Measurements from ENCODE around the gene DNAJC25. TPM values are rescaled to one million over a fixed set of nuclear protein-coding genes. Genes with fewer than 3 reads are reported as not detected.

Gene DNAJC25
- total and polyA plus RNA-seq, 2 donors (not counting 1 experiment from before 2014, with no cell fraction given): 7.3 to 10.6 TPM

DNA sequence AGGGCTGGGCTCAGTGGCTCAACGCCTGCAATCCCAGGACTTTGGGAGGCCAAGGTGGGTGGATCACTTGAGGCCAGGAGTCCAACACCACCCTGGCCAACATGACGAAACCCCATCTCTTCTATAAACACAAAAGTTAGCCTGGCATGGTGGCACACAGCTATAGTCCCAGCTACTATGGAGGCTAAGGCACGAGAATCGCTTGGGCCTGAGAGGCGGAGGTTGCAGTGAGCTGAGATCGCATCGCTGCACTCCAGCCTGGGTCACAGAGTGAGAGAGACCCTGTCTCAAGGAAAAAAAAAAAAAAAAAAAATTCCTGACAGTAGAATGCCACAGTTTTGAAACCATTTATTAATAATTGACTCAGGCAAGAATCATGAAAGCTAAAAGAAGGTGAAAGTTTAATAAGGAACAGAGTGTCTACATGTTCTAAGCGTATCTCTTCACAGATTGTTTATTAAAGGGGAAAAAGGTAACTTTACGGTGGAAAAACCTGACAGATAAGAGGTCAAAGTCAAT, 26.0 kb upstream of the DNAJC25 start:
- no peaks in the 10 kb centered on the region for H3K36me3 ChIP-seq (ENCODE audit: control insufficient read depth, insufficient read depth, low read length)
- no peaks in the 10 kb centered on the region for H4K20me1 ChIP-seq (ENCODE audit: control insufficient read depth, extremely low read depth, insufficient read depth, low read length)
- TF ChIP-seq EZH2 (IDR thresholded peaks at IDR 0.05; ENCODE audit: low read length, missing control alignments): no peak
- no peak overlapping the region for H3K9ac ChIP-seq (ENCODE audit: insufficient read depth, low read length)
- no peak overlapping the region for H2AFZ ChIP-seq (ENCODE audit: low read length)
- no peak for DNase-seq (ENCODE audit: low read depth in 2 of 2)
- H3K27ac ChIP-seq (ENCODE audit: insufficient read depth, low read length): no peak overlapping the region
- no peak overlapping the region for H3K4me2 ChIP-seq (ENCODE audit: extremely low read depth, insufficient read depth, low read length)
- H3K79me2 ChIP-seq (ENCODE audit: control insufficient read depth, insufficient read depth, low read length): no peaks in the 10 kb centered on the region
- no peaks in the 10 kb centered on the region for H3K9me3 ChIP-seq (ENCODE audit: control insufficient read depth, insufficient read depth, low read depth, low read length)
- H3K4me1 ChIP-seq (ENCODE audit: control insufficient read depth, extremely low read depth, insufficient read depth, low read length): no peaks in the 10 kb centered on the region
- H3K4me3 ChIP-seq (replicated peaks in 1 of 4; ENCODE audit: control extremely low read depth in 1 of 4, insufficient read depth in 1 of 4, low read depth in 3 of 4, low read length in 4 of 4): no peak overlapping the region
- H3K27me3 ChIP-seq (ENCODE audit: control insufficient read depth, insufficient read depth, low read length): peaks cover 6% of the 10 kb centered on the region

DNA sequence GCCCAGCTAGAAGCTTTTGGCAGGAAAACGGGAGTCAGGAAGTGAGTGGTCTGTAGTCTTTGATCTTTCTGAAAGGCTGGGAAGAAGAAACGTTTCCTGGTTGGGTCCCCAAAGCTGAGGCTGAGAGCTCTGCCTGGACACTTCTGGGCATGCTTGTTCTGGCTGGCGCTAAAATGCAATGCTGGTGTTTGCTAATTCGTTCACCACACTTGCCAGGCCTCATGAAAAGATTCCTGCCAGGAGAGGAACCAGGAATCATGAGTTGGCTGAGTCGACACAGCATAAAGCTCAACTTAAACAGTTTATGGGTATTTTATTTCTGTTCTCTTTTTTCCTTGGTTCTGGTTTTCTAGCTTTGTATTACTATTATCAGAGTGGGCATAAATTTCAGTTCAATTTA, 21.0 kb upstream of the DNAJC25 start:
- H3K27me3 ChIP-seq (ENCODE audit: control insufficient read depth, insufficient read depth, low read length): peaks cover 14% of the 10 kb centered on the region
- TF ChIP-seq, protein P1, sequence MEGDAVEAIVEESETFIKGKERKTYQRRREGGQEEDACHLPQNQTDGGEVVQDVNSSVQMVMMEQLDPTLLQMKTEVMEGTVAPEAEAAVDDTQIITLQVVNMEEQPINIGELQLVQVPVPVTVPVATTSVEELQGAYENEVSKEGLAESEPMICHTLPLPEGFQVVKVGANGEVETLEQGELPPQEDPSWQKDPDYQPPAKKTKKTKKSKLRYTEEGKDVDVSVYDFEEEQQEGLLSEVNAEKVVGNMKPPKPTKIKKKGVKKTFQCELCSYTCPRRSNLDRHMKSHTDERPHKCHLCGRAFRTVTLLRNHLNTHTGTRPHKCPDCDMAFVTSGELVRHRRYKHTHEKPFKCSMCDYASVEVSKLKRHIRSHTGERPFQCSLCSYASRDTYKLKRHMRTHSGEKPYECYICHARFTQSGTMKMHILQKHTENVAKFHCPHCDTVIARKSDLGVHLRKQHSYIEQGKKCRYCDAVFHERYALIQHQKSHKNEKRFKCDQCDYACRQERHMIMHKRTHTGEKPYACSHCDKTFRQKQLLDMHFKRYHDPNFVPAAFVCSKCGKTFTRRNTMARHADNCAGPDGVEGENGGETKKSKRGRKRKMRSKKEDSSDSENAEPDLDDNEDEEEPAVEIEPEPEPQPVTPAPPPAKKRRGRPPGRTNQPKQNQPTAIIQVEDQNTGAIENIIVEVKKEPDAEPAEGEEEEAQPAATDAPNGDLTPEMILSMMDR (conservative IDR thresholded peaks at IDR 0.05 in 1 of 2, IDR thresholded peaks at IDR 0.05 in 1 of 2; ENCODE audit: low read depth in 1 of 2, low read length in 2 of 2): no peak
- TF ChIP-seq EZH2 (IDR thresholded peaks at IDR 0.05; ENCODE audit: low read length, missing control alignments): no peak
- H3K79me2 ChIP-seq (ENCODE audit: control insufficient read depth, insufficient read depth, low read length): no peaks in the 10 kb centered on the region
- H2AFZ ChIP-seq (ENCODE audit: low read length): no peak overlapping the region
- H3K4me3 ChIP-seq (replicated peaks in 1 of 4; ENCODE audit: control extremely low read depth in 1 of 4, insufficient read depth in 1 of 4, low read depth in 3 of 4, low read length in 4 of 4): no peak overlapping the region
- no peak overlapping the region for H3K27ac ChIP-seq (ENCODE audit: insufficient read depth, low read length)
- H3K36me3 ChIP-seq (ENCODE audit: control insufficient read depth, insufficient read depth, low read length): no peaks in the 10 kb centered on the region
- no peaks in the 10 kb centered on the region for H3K9me3 ChIP-seq (ENCODE audit: control insufficient read depth, insufficient read depth, low read depth, low read length)
- DNase-seq (ENCODE audit: low read depth in 2 of 2): no peak
- no peak overlapping the region for H3K4me2 ChIP-seq (ENCODE audit: extremely low read depth, insufficient read depth, low read length)
- H3K9ac ChIP-seq (ENCODE audit: insufficient read depth, low read length): no peak overlapping the region
- no peaks in the 10 kb centered on the region for H4K20me1 ChIP-seq (ENCODE audit: control insufficient read depth, extremely low read depth, insufficient read depth, low read length)
- H3K4me1 ChIP-seq (ENCODE audit: control insufficient read depth, extremely low read depth, insufficient read depth, low read length): no peaks in the 10 kb centered on the region

DNA sequence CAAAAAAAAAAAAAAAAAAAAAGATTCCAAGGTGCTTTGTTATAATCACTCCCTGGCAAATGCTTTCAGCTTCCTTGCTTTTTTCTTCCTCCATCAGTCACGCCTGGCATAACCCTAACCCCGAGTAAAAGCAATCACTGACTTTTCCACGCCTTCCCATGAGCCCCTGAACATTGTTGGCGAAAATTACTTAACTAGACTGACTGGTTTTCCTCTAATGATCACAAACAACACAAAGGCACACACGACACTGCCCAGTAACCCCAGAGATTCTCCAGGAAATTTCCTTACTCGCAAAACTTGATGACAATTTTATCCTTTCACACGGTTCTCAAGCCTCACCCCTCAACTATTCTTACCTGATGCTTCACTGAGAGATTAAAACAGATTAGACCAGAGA, 20.3 kb upstream of the DNAJC25 start:
- Histone ChIP-seq H3K27me3 (ENCODE audit: control insufficient read depth, insufficient read depth, low read length) (peaks cover 14% of the 10 kb centered on the region), H3K36me3 (ENCODE audit: control insufficient read depth, insufficient read depth, low read length) (no peaks in the 10 kb centered on the region), H3K9me3 (ENCODE audit: control insufficient read depth, insufficient read depth, low read depth, low read length) (no peaks in the 10 kb centered on the region), H3K4me3 (replicated peaks in 1 of 4; ENCODE audit: control extremely low read depth in 1 of 4, insufficient read depth in 1 of 4, low read depth in 3 of 4, low read length in 4 of 4) (no peak overlapping the region), H3K4me2 (ENCODE audit: extremely low read depth, insufficient read depth, low read length) (no peak overlapping the region), H3K4me1 (ENCODE audit: control insufficient read depth, extremely low read depth, insufficient read depth, low read length) (no peaks in the 10 kb centered on the region), H3K27ac (ENCODE audit: insufficient read depth, low read length) (no peak overlapping the region), H3K9ac (ENCODE audit: insufficient read depth, low read length) (no peak overlapping the region), H4K20me1 (ENCODE audit: control insufficient read depth, extremely low read depth, insufficient read depth, low read length) (no peaks in the 10 kb centered on the region), H2AFZ (ENCODE audit: low read length) (no peak overlapping the region), H3K79me2 (ENCODE audit: control insufficient read depth, insufficient read depth, low read length) (no peaks in the 10 kb centered on the region)
- TF ChIP-seq EZH2 (IDR thresholded peaks at IDR 0.05; ENCODE audit: low read length, missing control alignments): no peak
- TF ChIP-seq, protein P1 (conservative IDR thresholded peaks at IDR 0.05 in 1 of 2, IDR thresholded peaks at IDR 0.05 in 1 of 2; ENCODE audit: low read depth in 1 of 2, low read length in 2 of 2): no peak
- DNase-seq (ENCODE audit: low read depth in 2 of 2): no peak
